CD4-positive, alpha-beta T cell (primary cell): ENCODE measurements around the gene PRKCA. TPM values are rescaled to one million over a fixed set of nuclear protein-coding genes. Genes with fewer than 3 reads are reported as not detected.

Experiments
- ATAC-seq: fragments of 200-7000 bp; cut with Tn5 transposase; one replicate; pipeline ENCODE4 v1.10.0; 2022; ENCODE audit warnings: mild to moderate bottlenecking; ENCODE audit not compliant: poor library complexity
- CTCF ChIA-PET: fragments of 350-600 bp; sonication (Branson Sonifier 250); formaldehyde crosslinking; loops from one replicate; lab custom pipeline; 2021; ENCODE audit warnings: antibody characterized with exemption, inconsistent platforms; lab: Charles Lee
- POLR2A ChIA-PET: fragments of 350-600 bp; sonication (Branson Sonifier 250); formaldehyde crosslinking; loops from one replicate; lab custom pipeline; 2021; ENCODE audit warnings: antibody characterized with exemption, inconsistent platforms; lab: Charles Lee
- DNase-seq, 14 experiments: peaks; one replicate each; pipeline ENCODE4 v3.0.0-alpha.2; 2013 to 2020; ENCODE audit warnings: mixed read lengths in 2 of 14
- H3K27ac ChIP-seq, 2 donors: one replicate each; pipeline versions ENCODE4 v1.5.1 to v1.7.0; 2013; ENCODE audit warnings: low read length in 2 of 2, low read depth in 1 of 2, mild to moderate bottlenecking in 1 of 2
- H3K27me3 ChIP-seq, 2 experiments: 1 replicate in 1 of 2; 2 replicates in 1 of 2; pipeline versions ENCODE4 v1.6.1 to v1.7.0; 2013; ENCODE audit warnings: low read length in 2 of 2, control low read depth in 1 of 2, mild to moderate bottlenecking in 1 of 2, moderate library complexity in 1 of 2; ENCODE audit not compliant: insufficient read depth in 2 of 2, control insufficient read depth in 1 of 2
- H3K36me3 ChIP-seq: one replicate; pipeline ENCODE4 v1.6.1; 2013; ENCODE audit warnings: low read length, control low read depth; ENCODE audit not compliant: insufficient read depth
- H3K4me1 ChIP-seq: one replicate; pipeline ENCODE4 v1.6.1; 2013; ENCODE audit warnings: low read length, control low read depth; ENCODE audit not compliant: insufficient read depth
- H3K4me3 ChIP-seq: one replicate; pipeline ENCODE4 v1.5.1; 2013; ENCODE audit warnings: mild to moderate bottlenecking, low read length, moderate library complexity
- H3K9me3 ChIP-seq, 2 experiments: 1 replicate in 1 of 2; 2 replicates in 1 of 2; pipeline versions ENCODE4 v1.6.1 to v1.7.0; 2013; ENCODE audit warnings: low read length in 2 of 2, mild to moderate bottlenecking in 2 of 2, control low read depth in 1 of 2, moderate library complexity in 1 of 2; ENCODE audit not compliant: control insufficient read depth in 1 of 2, insufficient read depth in 1 of 2
- H3K27ac Mint-ChIP-seq: one replicate; pipeline ENCODE4 v1.8.0; 2020; ENCODE audit warnings: mixed read lengths
- H3K27me3 Mint-ChIP-seq: one replicate; pipeline ENCODE4 v1.8.0; 2021; ENCODE audit warnings: mixed read lengths
- H3K36me3 Mint-ChIP-seq: one replicate; pipeline ENCODE4 v1.8.0; 2021; ENCODE audit warnings: low read depth, mixed read lengths
- H3K4me1 Mint-ChIP-seq: one replicate; pipeline ENCODE4 v1.8.0; 2021; ENCODE audit warnings: low read depth, mixed read lengths
- H3K4me3 Mint-ChIP-seq: one replicate; pipeline ENCODE4 v1.8.0; 2020; ENCODE audit warnings: mild to moderate bottlenecking, mixed read lengths
- H3K9me3 Mint-ChIP-seq: one replicate; pipeline ENCODE4 v1.8.0; 2020; ENCODE audit warnings: mixed read lengths
- CTCF ChIP-seq: fragments of 200-600 bp; IDR thresholded peaks from one replicate; pipeline ENCODE4 v1.8.0; 2022; ENCODE audit warnings: antibody characterized with exemption, mild to moderate bottlenecking
- intact Hi-C, 2 experiments: fragments of 100-400 bp; cut with DNase I in 1 of 2; cut with micrococcal nuclease in 1 of 2; formaldehyde crosslinking; loops; one replicate each; pipeline versions ENCODE4 v1.15.1 to v1.9.0; 2023 to 2025; cut with DNase I, micrococcal nuclease
- total RNA-seq, 174 experiments: library from RNA in 2 of 174; stranded (reverse) in 2 of 174; gene quantifications; one replicate each; pipeline ENCODE4 v1.2.3 and lab custom pipeline; 2021 to 2026

The PRKCA gene
- total RNA-seq, 2 experiments from 2014 or later: 84.8 to 88.6 TPM

GRCh38 chr17:66740226-66740625, 437.8 kb downstream of the PRKCA start:
- CTCF ChIA-PET: interaction anchor here (1.0 kb wide), 1 partner anchor 12 kb away, joined by 3 read pairs; no protein-coding TSS in a partner anchor
- Histone ChIP-seq H3K4me3 (no peak overlapping the region), H3K4me1 (no peaks in the 10 kb centered on the region), H3K27ac (no peak overlapping the region), H3K9me3 (no peaks in the 10 kb centered on the region), H3K27me3 (no peaks in the 10 kb centered on the region), H3K36me3 (peaks cover 75% of the 10 kb centered on the region)
- Mint-ChIP-seq H3K9me3 (no peaks in the 10 kb centered on the region), H3K4me3 (no peak overlapping the region), H3K27ac (no peak overlapping the region), H3K27me3 (no peaks in the 10 kb centered on the region), H3K36me3 (peaks cover 94% of the 10 kb centered on the region), H3K4me1 (no peaks in the 10 kb centered on the region)
- POLR2A ChIA-PET: no interaction called here
- no peak for TF ChIP-seq CTCF
- DNase-seq (no peak), ATAC-seq (no peak)
- intact Hi-C loops: no loop called here

GRCh38 chr17:66743511-66743910, 441.1 kb downstream of the PRKCA start:
- peaks cover 62% of the 10 kb centered on the region for H3K36me3 ChIP-seq
- no peaks in the 10 kb centered on the region for H3K27me3 Mint-ChIP-seq
- no peaks in the 10 kb centered on the region for H3K4me1 ChIP-seq
- H3K9me3 Mint-ChIP-seq: no peaks in the 10 kb centered on the region
- TF ChIP-seq CTCF: no peak
- DNase-seq (no peak), ATAC-seq (no peak)
- H3K27ac Mint-ChIP-seq: no peak overlapping the region
- no peak overlapping the region for H3K4me3 Mint-ChIP-seq
- no peaks in the 10 kb centered on the region for H3K27me3 ChIP-seq
- no peaks in the 10 kb centered on the region for H3K4me1 Mint-ChIP-seq
- intact Hi-C loops: no loop called here
- peaks cover 92% of the 10 kb centered on the region for H3K36me3 Mint-ChIP-seq
- H3K27ac ChIP-seq: no peak overlapping the region
- ChIA-PET CTCF (no interaction called here), POLR2A (no interaction called here)
- no peaks in the 10 kb centered on the region for H3K9me3 ChIP-seq
- H3K4me3 ChIP-seq: no peak overlapping the region

GRCh38 chr17:66746736-66747135, 444.3 kb downstream of the PRKCA start:
- ATAC-seq (no peak), DNase-seq (no peak)
- H3K9me3 ChIP-seq: no peaks in the 10 kb centered on the region
- H3K27ac Mint-ChIP-seq: no peak overlapping the region
- H3K9me3 Mint-ChIP-seq: no peaks in the 10 kb centered on the region
- no peaks in the 10 kb centered on the region for H3K4me1 Mint-ChIP-seq
- H3K4me1 ChIP-seq: no peaks in the 10 kb centered on the region
- H3K27me3 ChIP-seq: no peaks in the 10 kb centered on the region
- no peak overlapping the region for H3K4me3 ChIP-seq
- no peak overlapping the region for H3K27ac ChIP-seq
- ChIA-PET CTCF (no interaction called here), POLR2A (no interaction called here)
- intact Hi-C loops: no loop called here
- no peaks in the 10 kb centered on the region for H3K27me3 Mint-ChIP-seq
- H3K36me3 ChIP-seq: peaks cover 63% of the 10 kb centered on the region
- H3K36me3 Mint-ChIP-seq: peaks cover 95% of the 10 kb centered on the region
- TF ChIP-seq CTCF: no peak
- no peak overlapping the region for H3K4me3 Mint-ChIP-seq
